Measurements from ENCODE around the gene FAH. TPM values are rescaled to one million over a fixed set of nuclear protein-coding genes. Genes with fewer than 3 reads are reported as not detected.

FAH gene
- total RNA-seq, 2 donors from 2014 or later: 16.0 to 39.8 TPM

- intact Hi-C loops (cut with DNase I): no loop called here
- Histone ChIP-seq H3K36me3 (no peaks in the 10 kb centered on the region), H3K4me1 (no peaks in the 10 kb centered on the region), H3K27ac (no peak overlapping the region), H3K9me3 (no peaks in the 10 kb centered on the region), H3K27me3 (no peaks in the 10 kb centered on the region), H3K4me3 (no peak overlapping the region), H3K9ac (ENCODE audit: low read depth in 2 of 2, low read length in 2 of 2) (no peak overlapping the region)
- TF ChIP-seq, protein P1, sequence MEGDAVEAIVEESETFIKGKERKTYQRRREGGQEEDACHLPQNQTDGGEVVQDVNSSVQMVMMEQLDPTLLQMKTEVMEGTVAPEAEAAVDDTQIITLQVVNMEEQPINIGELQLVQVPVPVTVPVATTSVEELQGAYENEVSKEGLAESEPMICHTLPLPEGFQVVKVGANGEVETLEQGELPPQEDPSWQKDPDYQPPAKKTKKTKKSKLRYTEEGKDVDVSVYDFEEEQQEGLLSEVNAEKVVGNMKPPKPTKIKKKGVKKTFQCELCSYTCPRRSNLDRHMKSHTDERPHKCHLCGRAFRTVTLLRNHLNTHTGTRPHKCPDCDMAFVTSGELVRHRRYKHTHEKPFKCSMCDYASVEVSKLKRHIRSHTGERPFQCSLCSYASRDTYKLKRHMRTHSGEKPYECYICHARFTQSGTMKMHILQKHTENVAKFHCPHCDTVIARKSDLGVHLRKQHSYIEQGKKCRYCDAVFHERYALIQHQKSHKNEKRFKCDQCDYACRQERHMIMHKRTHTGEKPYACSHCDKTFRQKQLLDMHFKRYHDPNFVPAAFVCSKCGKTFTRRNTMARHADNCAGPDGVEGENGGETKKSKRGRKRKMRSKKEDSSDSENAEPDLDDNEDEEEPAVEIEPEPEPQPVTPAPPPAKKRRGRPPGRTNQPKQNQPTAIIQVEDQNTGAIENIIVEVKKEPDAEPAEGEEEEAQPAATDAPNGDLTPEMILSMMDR (IDR thresholded peaks at IDR 0.05): no peak
- DNase-seq: no peak
These were observed 28.2 kb downstream of the FAH start for GRCh38 chr15:80180986-80181385.

DNA sequence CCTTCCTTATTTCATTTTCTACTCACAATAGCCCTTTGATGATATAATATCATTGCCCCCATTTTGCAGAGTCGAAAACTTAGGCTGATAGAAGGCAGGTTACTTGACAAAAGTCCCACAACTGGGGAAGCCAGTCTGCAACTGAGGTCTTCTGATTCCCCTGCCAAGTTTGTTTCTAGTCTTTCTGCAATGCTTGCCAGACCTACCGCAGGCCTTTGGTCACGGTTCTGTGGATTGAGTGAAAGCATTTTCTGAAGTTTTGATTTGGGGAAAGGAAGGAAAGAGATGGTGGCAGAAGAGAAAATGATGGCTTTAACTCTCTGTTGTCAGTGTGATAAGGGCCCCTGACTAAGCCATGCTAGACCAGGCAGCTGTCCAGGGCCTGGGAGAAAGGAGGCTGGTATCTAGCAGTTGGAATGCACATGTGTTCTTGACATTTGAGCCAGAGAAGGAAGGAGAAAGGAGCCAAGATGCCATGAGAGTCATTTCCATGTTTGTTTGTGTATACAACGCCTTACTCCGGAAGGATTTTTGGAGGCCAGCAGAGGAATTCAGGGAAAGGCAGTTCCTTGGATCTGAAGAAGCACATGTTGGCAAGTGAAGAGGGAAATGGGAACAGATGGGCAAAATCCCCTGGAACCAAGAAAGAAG is 29.9 kb downstream of the FAH start:
- H3K36me3 ChIP-seq: no peaks in the 10 kb centered on the region
- H3K4me3 ChIP-seq: no peak overlapping the region
- DNase-seq: no peak
- H3K27me3 ChIP-seq: no peaks in the 10 kb centered on the region
- TF ChIP-seq, protein P1 (IDR thresholded peaks at IDR 0.05): no peak
- no peaks in the 10 kb centered on the region for H3K9me3 ChIP-seq
- intact Hi-C loops (cut with DNase I): no loop called here
- H3K27ac ChIP-seq: no peak overlapping the region
- no peak overlapping the region for H3K9ac ChIP-seq (ENCODE audit: low read depth in 2 of 2, low read length in 2 of 2)
- H3K4me1 ChIP-seq: no peaks in the 10 kb centered on the region

- intact Hi-C loops (cut with DNase I): no loop called here
- no peak for DNase-seq
- H3K36me3 ChIP-seq: no peaks in the 10 kb centered on the region
- no peak overlapping the region for H3K4me3 ChIP-seq
- H3K9me3 ChIP-seq: no peaks in the 10 kb centered on the region
- H3K27ac ChIP-seq: no peak overlapping the region
- TF ChIP-seq, protein P1 (IDR thresholded peaks at IDR 0.05): no peak
- no peaks in the 10 kb centered on the region for H3K27me3 ChIP-seq
- no peaks in the 10 kb centered on the region for H3K4me1 ChIP-seq
- no peak overlapping the region for H3K9ac ChIP-seq (ENCODE audit: low read depth in 2 of 2, low read length in 2 of 2)
These were observed 30.5 kb downstream of the FAH start for GRCh38 chr15:80183306-80183705.

DNA sequence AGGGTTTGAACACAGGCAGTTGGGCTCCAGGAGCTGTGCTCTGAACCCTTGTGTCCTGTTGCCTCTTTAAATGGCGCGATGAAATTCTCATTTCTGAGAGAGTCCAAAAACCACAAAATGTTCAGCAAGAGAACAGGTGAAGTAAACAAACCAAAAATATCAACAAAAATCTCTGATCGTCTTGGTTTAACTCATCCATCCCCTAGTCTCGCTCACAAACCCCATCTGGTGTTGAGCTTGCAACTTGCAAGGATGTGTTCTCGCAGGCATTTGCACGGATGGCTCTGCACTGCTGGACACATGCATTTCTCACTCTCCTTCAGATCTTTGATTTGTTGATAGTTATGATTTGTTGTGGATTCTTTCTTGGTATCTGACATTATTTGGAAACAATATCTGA is 31.1 kb downstream of the FAH start:
- Histone ChIP-seq H3K9ac (ENCODE audit: low read depth in 2 of 2, low read length in 2 of 2) (no peak overlapping the region), H3K27ac (no peak overlapping the region), H3K9me3 (no peaks in the 10 kb centered on the region), H3K27me3 (no peaks in the 10 kb centered on the region), H3K36me3 (no peaks in the 10 kb centered on the region), H3K4me3 (no peak overlapping the region), H3K4me1 (no peaks in the 10 kb centered on the region)
- DNase-seq: no peak
- intact Hi-C loops (cut with DNase I): no loop called here
- TF ChIP-seq, protein P1 (IDR thresholded peaks at IDR 0.05): no peak

DNA sequence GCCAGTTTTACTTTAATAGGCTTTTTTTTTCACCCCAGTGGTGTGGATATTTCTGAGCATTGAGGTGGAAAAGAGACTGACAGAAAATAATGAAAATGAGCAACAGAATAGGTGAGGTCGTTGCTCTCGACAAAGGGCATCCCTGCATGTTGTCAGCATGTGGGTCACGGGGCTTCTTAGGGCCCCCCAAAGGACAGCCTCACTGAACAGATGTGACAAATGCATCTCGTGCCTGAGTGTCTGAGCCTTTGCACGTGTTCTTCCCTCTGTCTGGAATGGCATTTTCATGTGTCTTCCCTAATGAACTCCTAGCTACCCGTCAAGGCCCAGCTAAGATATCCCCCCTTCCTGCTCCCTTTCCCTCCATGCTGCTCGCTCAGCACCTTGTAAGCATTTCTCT is 31.8 kb downstream of the FAH start:
- TF ChIP-seq, protein P1 (IDR thresholded peaks at IDR 0.05): no peak
- Histone ChIP-seq H3K27ac (no peak overlapping the region), H3K36me3 (no peaks in the 10 kb centered on the region), H3K9me3 (no peaks in the 10 kb centered on the region), H3K4me1 (no peaks in the 10 kb centered on the region), H3K27me3 (no peaks in the 10 kb centered on the region), H3K9ac (ENCODE audit: low read depth in 2 of 2, low read length in 2 of 2) (no peak overlapping the region), H3K4me3 (no peak overlapping the region)
- intact Hi-C loops (cut with DNase I): no loop called here
- no peak for DNase-seq

All from colonic mucosa (tissue), 4 donors.